HepG2 (cell line): ENCODE results near the gene HMGN1. TPM values are rescaled to one million over a fixed set of nuclear protein-coding genes. Genes with fewer than 3 reads are reported as not detected.

Experiments
- ATAC-seq: fragments of 200-7000 bp; cut with Tn5 transposase; 3 replicates; pipeline ENCODE4 v1.9.1; 2020; ENCODE audit warnings: mild to moderate bottlenecking, moderate library complexity
- BruUV-seq: library from RNA; stranded (reverse); fragments of 400-500 nt; replicated peaks from 2 replicates; lab custom pipeline; 2021; lab: Mats Ljungman, UMichigan
- CTCF ChIA-PET: fragments of 300-600 bp; formaldehyde crosslinking; extraction: SDS; loops from one replicate; lab custom pipeline; 2021; ENCODE audit warnings: low total read pairs, inconsistent platforms, low intra/inter-chr PET ratio; lab: Yijun Ruan, JAX
- POLR2A ChIA-PET: fragments of 350-600 bp; sonication (Branson Sonifier 250); formaldehyde crosslinking; loops from one replicate; lab custom pipeline; 2020; ENCODE audit warnings: antibody characterized with exemption, inconsistent platforms; lab: Yijun Ruan, JAX
- DNase-seq: peaks from one replicate; pipeline ENCODE4 v3.0.0-alpha.2; 2015; ENCODE audit warnings: low spot score
- FAIRE-seq: peaks from 3 replicates; lab custom pipeline; 2011; peaks lifted over from hg19 to GRCh38; lab: Jason Lieb, UNC
- H2AFZ ChIP-seq: one replicate; pipeline ENCODE4 v1.6.1; 2011; ENCODE audit warnings: low read length, inconsistent platforms
- H3K27ac ChIP-seq: fragments of 300-600 bp; 3 replicates; pipeline ENCODE4 v1.8.0; 2011; ENCODE audit warnings: mixed run types, mild to moderate bottlenecking, mixed read lengths, low read length, inconsistent platforms; ENCODE audit not compliant: insufficient read depth; ENCODE audit errors: extremely low read length
- H3K27me3 ChIP-seq, 2 experiments: fragments of 200-600 bp in 1 of 2; 2 replicates in 1 of 2; 3 replicates in 1 of 2; pipeline versions ENCODE4 v1.6.0 to v1.8.0; 2011; ENCODE audit warnings: low read length in 2 of 2, mild to moderate bottlenecking in 2 of 2, moderate library complexity in 2 of 2, inconsistent platforms in 1 of 2; ENCODE audit not compliant: insufficient read depth in 2 of 2, control insufficient read depth in 1 of 2
- H3K36me3 ChIP-seq, 2 experiments: fragments of 200-600 bp in 1 of 2; replicated peaks in 1 of 2; 2 replicates in 1 of 2; 3 replicates in 1 of 2; pipeline versions ENCODE4 v1.5.1 to v1.8.0; 2011; ENCODE audit warnings: low read length in 2 of 2, inconsistent platforms in 1 of 2; ENCODE audit not compliant: insufficient read depth in 2 of 2, control insufficient read depth in 1 of 2
- H3K4me1 ChIP-seq: 2 replicates; pipeline ENCODE4 v1.5.1; 2012; ENCODE audit warnings: low read length, inconsistent platforms; ENCODE audit not compliant: insufficient read depth
- H3K4me2 ChIP-seq: 2 replicates; pipeline ENCODE4 v1.6.0; 2011; ENCODE audit warnings: low read depth, low read length, inconsistent platforms
- H3K4me3 ChIP-seq, 3 experiments: fragments of 200-600 bp in 1 of 3; sonication (generic), shearing (Covaris generic) in 1 of 3; replicated peaks in 1 of 3; 2 replicates each; pipeline ENCODE4 v1.5.1; 2011 to 2016; ENCODE audit warnings: low read length in 3 of 3, inconsistent platforms in 2 of 3, low read depth in 2 of 3, mild to moderate bottlenecking in 2 of 3, control low read depth in 1 of 3, mixed read lengths in 1 of 3; ENCODE audit not compliant: insufficient read depth in 1 of 3
- H3K79me2 ChIP-seq: one replicate; pipeline ENCODE4 v1.6.1; 2011; ENCODE audit warnings: low read length, inconsistent platforms; ENCODE audit not compliant: insufficient read depth
- H3K9ac ChIP-seq: 2 replicates; pipeline ENCODE4 v1.6.0; 2011; ENCODE audit warnings: mild to moderate bottlenecking, low read depth, low read length, inconsistent platforms; ENCODE audit not compliant: insufficient read depth
- H3K9me3 ChIP-seq: 2 replicates; pipeline ENCODE4 v1.5.1; 2012; ENCODE audit warnings: mild to moderate bottlenecking, low read length
- H4K20me1 ChIP-seq: 2 replicates; pipeline ENCODE4 v1.6.0; 2011; ENCODE audit warnings: inconsistent platforms, mild to moderate bottlenecking, low read length, moderate library complexity; ENCODE audit not compliant: insufficient read depth
- CEBPB ChIP-seq: IDR thresholded peaks from 2 replicates; pipeline ENCODE4 v1.6.1; 2011; ENCODE audit warnings: low read depth, low read length, improper control_type of control experiment, borderline replicate concordance
- CHD2 ChIP-seq: IDR thresholded peaks from 2 replicates; pipeline ENCODE4 v1.6.1; 2011; ENCODE audit warnings: low read depth, low read length, improper control_type of control experiment
- DR1 ChIP-seq: sonication (generic); formaldehyde crosslinking; IDR thresholded peaks from 2 replicates; pipeline ENCODE4 v1.8.0; 2021; ENCODE audit warnings: mild to moderate bottlenecking, missing genetic modification reagents, inconsistent platforms
- FOSL1 ChIP-seq: sonication (generic); formaldehyde crosslinking; IDR thresholded peaks from 2 replicates; pipeline ENCODE4 v1.9.0; 2021; ENCODE audit warnings: missing genetic modification reagents, borderline replicate concordance
- RBM22 ChIP-seq: fragments of 200-400 bp; formaldehyde crosslinking; optimal IDR thresholded peaks from 2 replicates; pipeline ENCODE3; 2017; ENCODE audit warnings: mild to moderate bottlenecking, low read length, moderate library complexity
- SOX13 ChIP-seq, 3 experiments: fragments of 450-650 bp in 1 of 3; sonication (generic) in 1 of 3; formaldehyde crosslinking in 1 of 3; IDR thresholded peaks in 2 of 3; conservative IDR thresholded peaks in 1 of 3; 2 replicates each; pipeline versions ENCODE4 v1.5.0 to v1.6.1; 2016 to 2020; ENCODE audit warnings: antibody characterized with exemption in 1 of 3, mild to moderate bottlenecking in 1 of 3, missing compliant biosample characterization in 1 of 3, missing genetic modification reagents in 1 of 3, moderate library complexity in 1 of 3
- THYN1 ChIP-seq: sonication (generic); formaldehyde crosslinking; IDR thresholded peaks from 2 replicates; pipeline ENCODE4 v1.8.1; 2023; ENCODE audit warnings: low read depth, mild to moderate bottlenecking, moderate library complexity, missing genetic modification reagents, borderline replicate concordance
- TSC22D2 ChIP-seq: sonication (generic); formaldehyde crosslinking; IDR thresholded peaks from 2 replicates; pipeline ENCODE4 v1.5.1; 2020; ENCODE audit warnings: missing genetic modification reagents, mild to moderate bottlenecking, borderline replicate concordance
- ZC3H4 ChIP-seq: sonication (generic); formaldehyde crosslinking; IDR thresholded peaks from 2 replicates; pipeline ENCODE4 v1.4.0; 2020; ENCODE audit warnings: missing genetic modification reagents, borderline replicate concordance
- ZNF431 ChIP-seq: sonication (generic); formaldehyde crosslinking; IDR thresholded peaks from 2 replicates; pipeline ENCODE4 v1.9.0; 2022; ENCODE audit warnings: missing genetic modification reagents, low read depth, mild to moderate bottlenecking, borderline replicate concordance
- ZNF484 ChIP-seq: sonication (generic); formaldehyde crosslinking; IDR thresholded peaks from 2 replicates; pipeline ENCODE4 v1.5.1; 2020; ENCODE audit warnings: mild to moderate bottlenecking, low read depth, missing genetic modification reagents, borderline replicate concordance
- ZNF557 ChIP-seq: sonication (generic); formaldehyde crosslinking; IDR thresholded peaks from 2 replicates; pipeline ENCODE4 v1.4.0; 2020; ENCODE audit warnings: missing genetic modification reagents
- ZNF572 ChIP-seq: sonication (generic); formaldehyde crosslinking; IDR thresholded peaks from 2 replicates; pipeline ENCODE4 v1.5.1; 2020; ENCODE audit warnings: mild to moderate bottlenecking, missing genetic modification reagents
- ZNF839 ChIP-seq: sonication (generic); formaldehyde crosslinking; IDR thresholded peaks from 2 replicates; pipeline ENCODE4 v1.4.0; 2020; ENCODE audit warnings: missing genetic modification reagents, mild to moderate bottlenecking, borderline replicate concordance
- ZNF850 ChIP-seq: sonication (generic); formaldehyde crosslinking; conservative IDR thresholded peaks from 2 replicates; pipeline ENCODE4 v1.9.0; 2021; ENCODE audit warnings: mild to moderate bottlenecking, missing genetic modification reagents
- WGBS: methylation state at CpG from one replicate; pipeline ENCODE4 v1.1.6; 2017; ENCODE audit warnings: low lambda C conversion rate; 5-methylcytosine and 5-hydroxymethylcytosine counted together
- in situ Hi-C: cut with HindIII; loops from 2 replicates; pipeline ENCODE4 v1.10.0; 2017; ENCODE audit warnings: low pct_unique_long_range_greater_than_20kb; ENCODE audit not compliant: extremely low pct_ligation_motif_present
- intact Hi-C: fragments of 100-400 bp; cut with micrococcal nuclease; formaldehyde crosslinking; loops from one replicate; pipeline ENCODE4 v1.10.0; 2022; ENCODE audit not compliant: unreplicated experiment
- polyA plus RNA-seq, 8 experiments: library from polyadenylated mRNA; depleted of rRNA in 3 of 8; stranded (reverse) in 7 of 8; unstranded in 1 of 8; fragments of >200 nt; fragmentation: Illumina TruSeq in 4 of 8; extraction: Trizol in 4 of 8; gene quantifications; 2 replicates each; pipeline versions ENCODE4 v1.2.1 to v1.2.3, GENCODE V29; 2011 to 2016; ENCODE audit warnings: low read depth in 4 of 8, missing spikeins in 1 of 8, mixed read lengths in 1 of 8; ENCODE audit not compliant: insufficient read depth in 1 of 8
- total RNA-seq, 5 experiments: library from RNA; depleted of rRNA; stranded (reverse); fragments of >200 nt; fragmentation: Illumina TruSeq; extraction: Trizol; gene quantifications; 2 replicates each; pipeline ENCODE4 v1.2.3, GENCODE V29; 2016; ENCODE audit warnings: low read depth in 1 of 5
- TF ChIP-seq, protein P1 (sequence below): sonication (generic); formaldehyde crosslinking; IDR thresholded peaks from 2 replicates; pipeline ENCODE4 v1.5.0; 2020; ENCODE audit warnings: missing genetic modification reagents
- TF ChIP-seq, protein P2 (sequence below): sonication (generic); formaldehyde crosslinking; IDR thresholded peaks from 2 replicates; pipeline ENCODE4 v1.9.0; 2021; ENCODE audit warnings: missing genetic modification reagents, borderline replicate concordance

HMGN1 gene
- total and polyA plus RNA-seq, 2 of the 13 experiments (the other 11 are each of a cell fraction or from before 2014, with no cell fraction given): 104 to 286 TPM

DNA sequence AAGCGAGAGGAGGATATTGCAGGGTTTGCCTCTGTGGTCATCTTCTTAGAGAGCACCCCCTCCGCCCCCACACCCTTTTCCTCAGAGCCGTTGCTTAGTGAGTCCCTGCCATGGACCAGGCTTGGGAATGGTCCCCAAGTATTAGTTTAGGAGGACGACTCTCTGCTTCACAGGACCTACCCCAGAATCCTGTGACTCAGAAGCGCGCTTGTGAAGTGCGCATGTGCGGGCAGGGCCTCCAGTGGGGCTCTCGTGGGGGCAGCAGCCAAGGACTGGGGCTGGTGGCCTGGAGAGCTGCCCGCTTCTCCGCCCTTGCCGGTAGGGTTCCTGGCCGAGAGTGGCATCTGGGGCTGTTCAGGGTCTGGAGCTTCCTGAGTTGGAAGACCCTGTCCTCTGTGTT is 37.3 kb upstream of the HMGN1 start (continued):
- TF ChIP-seq SOX13 (IDR thresholded peaks at IDR 0.05) (no peak), SOX13 (CRISPR knock-in tag; conservative IDR thresholded peaks at IDR 0.05 in 1 of 2, IDR thresholded peaks at IDR 0.05 in 1 of 2) (0 out of 4 replicates have a peak, but pooled peaks of 1 of the 2 experiments have one; percentile 17), CHD2 (peak; percentile 13; the same call in 1 of the 2 replicates), CEBPB (no peak), ZNF572 (CRISPR knock-in tag) (0 out of 2 replicates have a peak, but pooled peaks have one; percentile 40), RBM22 (peak; percentile 86), ZNF839 (no peak), THYN1 (no peak), ZC3H4 (CRISPR knock-in tag) (peak; percentile 86; the same call in 1 of the 2 replicates)
- TF ChIP-seq, protein P1, sequence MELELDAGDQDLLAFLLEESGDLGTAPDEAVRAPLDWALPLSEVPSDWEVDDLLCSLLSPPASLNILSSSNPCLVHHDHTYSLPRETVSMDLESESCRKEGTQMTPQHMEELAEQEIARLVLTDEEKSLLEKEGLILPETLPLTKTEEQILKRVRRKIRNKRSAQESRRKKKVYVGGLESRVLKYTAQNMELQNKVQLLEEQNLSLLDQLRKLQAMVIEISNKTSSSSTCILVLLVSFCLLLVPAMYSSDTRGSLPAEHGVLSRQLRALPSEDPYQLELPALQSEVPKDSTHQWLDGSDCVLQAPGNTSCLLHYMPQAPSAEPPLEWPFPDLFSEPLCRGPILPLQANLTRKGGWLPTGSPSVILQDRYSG (CRISPR knock-in tag): no peak
- TF ChIP-seq, all 625 proteins: peak for 13

DNA sequence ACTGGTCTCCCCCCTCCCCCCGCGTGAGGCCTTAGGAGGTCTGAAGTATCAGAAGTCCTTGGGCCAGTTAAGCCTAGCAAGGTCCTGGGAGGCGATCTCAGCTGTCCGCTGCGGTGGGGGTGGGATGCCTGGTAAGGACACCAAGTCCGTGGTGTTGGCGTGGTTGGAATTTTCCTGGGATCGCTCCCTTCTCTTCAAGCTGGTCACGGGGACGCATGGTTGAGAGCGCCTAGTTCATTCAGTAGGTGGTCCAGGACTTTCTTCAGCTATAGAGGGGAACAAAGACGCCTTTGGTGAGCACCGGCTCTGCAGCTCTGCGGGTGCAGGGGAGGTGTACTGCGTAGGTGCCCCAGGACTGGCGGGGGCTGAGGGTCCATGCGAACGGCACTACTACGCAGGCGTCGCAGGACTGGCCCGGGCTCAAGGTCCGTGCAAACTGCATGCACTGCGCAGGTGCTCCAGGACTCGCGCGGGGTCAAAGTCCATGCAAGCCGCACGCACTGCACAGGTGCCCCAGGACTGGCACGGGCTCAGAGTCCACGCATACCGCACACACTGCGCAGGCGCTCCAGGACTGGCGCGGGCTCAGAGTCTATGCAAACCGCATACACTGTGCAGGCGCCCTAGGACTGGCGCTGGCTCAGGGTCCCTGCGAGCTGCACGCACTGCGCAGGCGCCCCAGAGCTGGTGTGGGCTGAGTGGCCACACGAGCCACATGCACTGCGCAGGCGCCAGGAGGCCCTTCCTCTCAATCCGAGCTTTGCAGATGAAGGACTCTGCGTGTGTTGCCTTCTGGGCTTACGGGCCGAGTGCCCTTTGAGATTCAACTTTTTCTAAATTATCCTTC is 36.6 kb upstream of the HMGN1 start:
- FAIRE-seq: peak; percentile 59
- ChIA-PET POLR2A (interaction anchor here (0.9 to 3.7 kb wide), 12 partner anchors 9 to 1941 kb away, joined by 3 to 47 read pairs (median 5); partner anchors contain the start of genes BRWD1, HMGN1, LCA5L and PSMG1), CTCF (no interaction called here)
- no peaks in the 10 kb centered on the region for H3K9me3 ChIP-seq
- H3K4me3 ChIP-seq: peak overlapping the region; percentile 48 to 76 (median 61)
- no peaks in the 10 kb centered on the region; a peak in 1 of 5 replicates for H3K27me3 ChIP-seq
- H3K4me2 ChIP-seq: peak overlapping the region; percentile 98
- in situ Hi-C loops (loop anchor here (5.0 kb wide), 1 partner anchor 38 kb away; the partner anchor contains the start of gene HMGN1), intact Hi-C loops (loop anchor here (5.0 kb wide), 1 partner anchor 57 kb away; no protein-coding TSS in a partner anchor)
- no TSS peak for BruUV-seq
- DNase-seq: peak; percentile 95
- peak overlapping the region; percentile 99 for H3K27ac ChIP-seq
- H2AFZ ChIP-seq: no peak overlapping the region
- peaks cover 10% of the 10 kb centered on the region; the same call in 1 of the 2 replicates for H4K20me1 ChIP-seq
- H3K36me3 ChIP-seq: peaks cover under 1 to 1% of the 10 kb centered on the region in 2 experiments; a peak in 3 of 5 replicates
- ATAC-seq: peak; percentile 75
- H3K79me2 ChIP-seq: peaks cover 53% of the 10 kb centered on the region
- peaks cover 48% of the 10 kb centered on the region for H3K4me1 ChIP-seq
- peak overlapping the region; percentile 92 for H3K9ac ChIP-seq
- WGBS: 40% methylated on average over 8 of the region's 50 CpGs
- no peak for TF ChIP-seq ZNF850 (CRISPR knock-in tag)
- TF ChIP-seq ZNF484 (CRISPR knock-in tag): no peak
- TF ChIP-seq, protein P2, sequence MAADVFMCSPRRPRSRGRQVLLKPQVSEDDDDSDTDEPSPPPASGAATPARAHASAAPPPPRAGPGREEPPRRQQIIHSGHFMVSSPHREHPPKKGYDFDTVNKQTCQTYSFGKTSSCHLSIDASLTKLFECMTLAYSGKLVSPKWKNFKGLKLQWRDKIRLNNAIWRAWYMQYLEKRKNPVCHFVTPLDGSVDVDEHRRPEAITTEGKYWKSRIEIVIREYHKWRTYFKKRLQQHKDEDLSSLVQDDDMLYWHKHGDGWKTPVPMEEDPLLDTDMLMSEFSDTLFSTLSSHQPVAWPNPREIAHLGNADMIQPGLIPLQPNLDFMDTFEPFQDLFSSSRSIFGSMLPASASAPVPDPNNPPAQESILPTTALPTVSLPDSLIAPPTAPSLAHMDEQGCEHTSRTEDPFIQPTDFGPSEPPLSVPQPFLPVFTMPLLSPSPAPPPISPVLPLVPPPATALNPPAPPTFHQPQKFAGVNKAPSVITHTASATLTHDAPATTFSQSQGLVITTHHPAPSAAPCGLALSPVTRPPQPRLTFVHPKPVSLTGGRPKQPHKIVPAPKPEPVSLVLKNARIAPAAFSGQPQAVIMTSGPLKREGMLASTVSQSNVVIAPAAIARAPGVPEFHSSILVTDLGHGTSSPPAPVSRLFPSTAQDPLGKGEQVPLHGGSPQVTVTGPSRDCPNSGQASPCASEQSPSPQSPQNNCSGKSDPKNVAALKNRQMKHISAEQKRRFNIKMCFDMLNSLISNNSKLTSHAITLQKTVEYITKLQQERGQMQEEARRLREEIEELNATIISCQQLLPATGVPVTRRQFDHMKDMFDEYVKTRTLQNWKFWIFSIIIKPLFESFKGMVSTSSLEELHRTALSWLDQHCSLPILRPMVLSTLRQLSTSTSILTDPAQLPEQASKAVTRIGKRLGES: peak; percentile 100
- no peak; the same call in none of the 2 replicates for TF ChIP-seq TSC22D2
- TF ChIP-seq FOSL1 (CRISPR knock-in tag): no peak
- no peak for TF ChIP-seq ZNF557 (CRISPR knock-in tag)
- TF ChIP-seq ZNF431: peak; percentile 49; the same call in 1 of the 2 replicates
- peak; percentile 81 for TF ChIP-seq DR1 (CRISPR knock-in tag)
